COLO829 (cell line): Measurements from ENCODE around the gene HSPA12B.

Experiments
- DNase-seq: peaks from one replicate; pipeline ENCODE4 v3.0.0; 2012; ENCODE audit warnings: low spot score

Gene HSPA12B

DNA sequence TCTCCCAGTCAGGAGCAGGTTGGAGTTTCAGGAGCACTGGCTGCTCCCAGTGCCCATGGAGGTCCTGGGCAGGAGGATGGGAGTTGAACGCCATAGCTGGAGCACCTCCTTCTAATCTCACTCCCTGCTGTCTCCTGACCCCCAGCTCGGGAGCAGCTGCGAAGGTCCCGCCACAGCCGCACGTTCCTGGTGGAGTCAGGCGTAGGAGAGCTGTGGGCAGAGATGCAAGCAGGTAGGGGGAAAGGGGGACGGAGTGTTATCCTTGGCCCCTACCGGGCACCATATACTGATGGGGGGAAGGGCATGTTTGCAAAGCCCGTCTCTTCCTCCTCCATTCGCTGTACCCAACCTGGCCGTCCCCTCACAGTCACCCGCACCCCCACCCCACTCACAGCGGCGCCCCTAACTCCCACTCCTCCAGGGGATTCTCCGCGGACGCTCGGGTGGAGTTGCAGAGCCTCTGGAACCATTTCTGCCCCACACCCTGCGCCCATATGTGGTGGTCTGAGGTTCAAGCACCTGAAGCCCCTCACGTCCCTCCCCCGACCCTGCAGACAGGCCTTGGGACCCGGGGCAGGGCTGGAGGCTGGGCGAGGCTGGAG, 16.7 kb downstream of the HSPA12B start:
- DNase-seq, result no peak

- peak; percentile 76 for DNase-seq
These were observed 17.4 kb downstream of the HSPA12B start for GRCh38 chr20:3749689-3750531.

DNA sequence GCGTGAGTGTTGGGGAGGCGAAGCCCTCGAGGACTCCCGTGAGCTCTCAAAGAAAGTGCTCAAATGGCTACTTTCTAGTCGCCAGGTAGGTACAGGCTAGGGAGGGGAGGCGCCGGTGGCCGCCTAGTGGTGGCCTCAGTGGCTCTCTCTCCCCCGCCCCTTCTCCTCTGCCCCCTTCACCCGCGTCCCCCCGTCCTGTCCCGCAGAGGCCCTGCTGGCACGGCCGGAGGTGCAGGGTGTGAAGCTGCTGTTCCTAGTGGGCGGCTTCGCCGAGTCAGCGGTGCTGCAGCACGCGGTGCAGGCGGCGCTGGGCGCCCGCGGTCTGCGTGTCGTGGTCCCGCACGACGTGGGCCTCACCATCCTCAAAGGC, 18.8 kb downstream of the HSPA12B start:
- DNase-seq, result no peak

DNA sequence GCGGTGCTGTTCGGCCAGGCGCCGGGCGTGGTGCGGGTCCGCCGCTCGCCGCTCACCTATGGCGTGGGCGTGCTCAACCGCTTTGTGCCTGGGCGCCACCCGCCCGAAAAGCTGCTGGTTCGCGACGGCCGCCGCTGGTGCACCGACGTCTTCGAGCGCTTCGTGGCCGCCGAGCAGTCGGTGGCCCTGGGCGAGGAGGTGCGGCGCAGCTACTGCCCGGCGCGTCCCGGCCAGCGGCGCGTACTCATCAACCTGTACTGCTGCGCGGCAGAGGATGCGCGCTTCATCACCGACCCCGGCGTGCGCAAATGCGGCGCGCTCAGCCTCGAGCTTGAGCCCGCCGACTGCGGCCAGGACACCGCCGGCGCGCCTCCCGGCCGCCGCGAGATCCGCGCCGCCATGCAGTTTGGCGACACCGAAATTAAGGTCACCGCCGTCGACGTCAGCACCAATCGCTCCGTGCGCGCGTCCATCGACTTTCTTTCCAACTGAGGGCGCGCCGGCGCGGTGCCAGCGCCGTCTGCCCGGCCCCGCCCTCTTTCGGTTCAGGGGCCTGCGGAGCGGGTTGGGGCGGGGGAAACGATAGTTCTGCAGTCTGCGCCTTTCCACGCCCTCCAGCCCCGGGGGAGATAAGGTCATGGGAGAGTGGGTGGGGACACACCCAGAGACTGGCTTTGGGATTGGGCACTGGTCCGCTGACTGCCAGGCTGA, 19.3 kb downstream of the HSPA12B start:
- no peak for DNase-seq

DNA sequence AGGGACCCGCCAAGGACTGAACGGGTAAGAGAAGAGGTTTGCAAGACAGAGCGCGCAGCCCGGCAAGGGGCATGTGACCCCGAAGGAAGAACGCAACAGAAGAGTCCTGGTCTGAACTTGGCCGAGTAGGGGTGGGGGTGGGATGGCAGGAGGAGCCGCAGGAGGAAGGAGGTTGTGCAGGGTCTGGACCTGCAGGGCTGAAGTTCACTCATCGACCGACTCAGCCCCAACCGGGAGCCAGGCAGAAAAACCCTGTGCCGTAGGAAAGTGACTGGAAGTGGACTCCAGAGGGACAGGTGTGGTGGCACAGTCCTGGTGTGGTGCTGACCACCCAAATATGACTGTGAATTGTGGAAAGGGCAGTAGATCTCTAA, 19.9 kb downstream of the HSPA12B start:
- no peak for DNase-seq

- peak; percentile 88 for DNase-seq
These were observed 20.6 kb downstream of the HSPA12B start for GRCh38 chr20:3753098-3753497.

- no peak for DNase-seq
These were observed 21.2 kb downstream of the HSPA12B start for GRCh38 chr20:3753501-3754275.

- DNase-seq, result no peak
These were observed 21.8 kb downstream of the HSPA12B start for GRCh38 chr20:3754276-3754630.

GRCh38 chr20:3755269-3755668, 22.8 kb downstream of the HSPA12B start:
- DNase-seq, result no peak

GRCh38 chr20:3755814-3756480, 23.5 kb downstream of the HSPA12B start:
- DNase-seq, result no peak

- no peak for DNase-seq
These were observed 24.8 kb downstream of the HSPA12B start for GRCh38 chr20:3757268-3757667.

- no peak for DNase-seq
These were observed 26.1 kb downstream of the HSPA12B start for GRCh38 chr20:3758566-3758965.

DNA sequence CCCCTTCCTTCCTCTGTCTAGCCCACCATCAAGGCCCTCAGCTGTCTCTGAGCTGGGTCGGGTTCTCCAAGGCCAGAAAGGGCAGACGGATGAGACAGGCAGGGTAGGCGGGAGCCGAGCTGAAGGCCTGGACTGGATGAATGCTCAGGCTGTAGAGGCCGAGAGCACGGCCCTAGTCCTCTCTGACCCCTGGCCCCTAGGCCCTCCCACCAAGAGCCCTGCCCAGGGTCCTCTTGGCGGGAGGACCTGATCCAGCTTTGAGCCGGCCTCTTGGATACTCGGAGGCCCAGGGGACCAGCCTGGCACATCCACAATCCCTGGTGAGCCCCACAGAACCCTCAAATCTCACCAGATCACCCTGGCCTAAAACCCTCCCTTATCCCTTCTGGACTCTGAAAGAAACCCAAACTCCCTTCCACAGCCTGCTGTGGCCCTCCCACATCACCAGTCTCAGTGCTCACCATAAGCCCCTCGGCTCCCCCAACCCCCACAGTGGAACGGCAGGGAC, 26.9 kb downstream of the HSPA12B start:
- DNase-seq, result no peak

- DNase-seq, result no peak
These were observed 27.4 kb downstream of the HSPA12B start for GRCh38 chr20:3759884-3760283.

DNA sequence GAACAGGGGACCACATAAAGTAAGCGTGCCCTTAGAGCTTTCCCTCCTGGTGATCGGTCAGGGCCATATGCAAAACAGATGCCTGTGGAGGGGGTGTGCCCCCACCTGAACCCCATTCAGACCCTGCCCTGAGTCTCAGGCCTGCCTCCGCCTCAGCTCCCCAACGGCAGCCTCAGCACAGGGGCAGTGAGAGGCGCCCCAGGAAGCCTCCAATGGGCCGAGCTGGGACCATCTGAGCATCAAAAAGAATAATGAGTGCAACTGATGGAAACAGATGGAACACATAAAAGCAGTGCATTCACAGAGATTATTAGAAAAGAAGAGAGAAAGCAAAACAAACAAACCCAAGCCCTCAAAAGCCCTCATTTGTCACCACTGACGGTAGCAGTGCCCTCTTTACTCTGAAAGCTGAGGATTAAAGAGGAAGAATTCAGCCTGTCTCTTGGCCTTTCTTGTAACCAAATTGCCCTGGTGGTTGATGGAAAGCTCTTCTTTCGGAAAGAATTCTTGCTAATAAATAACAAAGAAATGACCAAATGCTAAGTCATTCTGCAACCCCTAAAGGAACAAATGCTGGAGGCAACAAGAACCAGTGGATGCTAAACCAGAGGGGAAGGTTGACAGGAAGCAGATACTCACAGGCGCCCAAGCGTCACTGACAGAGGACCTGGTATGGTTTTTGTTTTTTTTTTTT, 28.3 kb downstream of the HSPA12B start:
- DNase-seq, result no peak

DNA sequence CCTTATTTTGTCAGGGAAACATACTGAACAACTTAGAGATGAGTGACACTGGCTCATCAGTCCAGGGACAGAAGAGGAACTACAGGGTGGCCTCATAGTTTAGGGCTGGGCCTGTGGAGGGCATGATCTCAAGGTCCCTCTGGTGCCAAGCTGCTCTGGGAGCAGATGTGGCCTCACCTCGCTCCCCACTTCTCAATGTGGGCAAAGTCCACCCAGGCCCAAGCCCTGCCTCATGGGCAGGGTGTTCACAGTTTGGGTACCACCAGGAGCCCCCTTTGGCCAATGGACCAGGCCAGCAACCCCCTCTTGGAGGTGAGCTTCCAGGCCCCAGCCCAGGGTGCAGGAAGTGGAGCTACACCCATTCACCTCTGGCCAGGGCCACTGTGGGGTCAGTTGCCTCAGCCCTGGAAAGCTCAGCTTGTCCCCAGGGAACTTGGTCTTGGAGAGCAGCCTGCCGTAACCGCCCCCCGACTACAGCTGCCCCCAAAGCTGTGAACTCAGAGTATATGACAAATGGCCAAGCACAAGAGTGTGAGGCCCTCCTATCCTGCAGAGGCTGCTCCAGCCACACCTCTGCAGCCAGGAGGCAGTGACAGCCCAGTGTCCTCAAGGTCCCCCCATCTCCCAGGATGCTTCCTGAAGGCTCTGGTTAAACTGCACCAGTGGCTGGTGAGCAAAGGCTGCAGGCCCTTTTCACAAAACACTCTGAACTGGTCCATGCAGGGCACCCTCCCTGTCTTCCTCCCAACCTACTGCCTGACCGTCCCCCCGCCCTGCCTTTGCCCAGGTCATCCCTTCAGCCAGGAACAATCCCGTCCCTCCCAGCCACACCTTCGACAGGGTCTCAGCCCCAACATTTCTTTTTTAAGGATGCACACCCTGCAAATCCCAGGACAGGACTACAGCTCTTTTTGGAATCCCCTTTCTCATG, 31.5 kb downstream of the HSPA12B start:
- DNase-seq, result no peak

- no peak for DNase-seq
These were observed 32.2 kb downstream of the HSPA12B start for GRCh38 chr20:3764659-3765058.

- no peak for DNase-seq
These were observed 32.8 kb downstream of the HSPA12B start for GRCh38 chr20:3765171-3765882.

GRCh38 chr20:3766422-3767109, 34.1 kb downstream of the HSPA12B start:
- DNase-seq, result no peak
